WTC11 (cell line): Measurements from ENCODE around the gene DNPH1.

Experiments
- CREB1 ChIP-seq: sonication (generic); formaldehyde crosslinking; IDR thresholded peaks from 2 replicates; pipeline ENCODE4 v1.8.0; 2023; ENCODE audit warnings: mild to moderate bottlenecking, missing genetic modification reagents
- ESRRA ChIP-seq: sonication (generic); formaldehyde crosslinking; IDR thresholded peaks from 2 replicates; pipeline ENCODE4 v1.8.1; 2022; ENCODE audit warnings: mild to moderate bottlenecking, missing genetic modification reagents, borderline replicate concordance
- FOXP1 ChIP-seq: sonication (generic); formaldehyde crosslinking; IDR thresholded peaks from 2 replicates; pipeline ENCODE4 v1.8.0; 2022; ENCODE audit warnings: missing genetic modification reagents, mild to moderate bottlenecking, moderate library complexity, borderline replicate concordance
- GABPB1 ChIP-seq: sonication (generic); formaldehyde crosslinking; IDR thresholded peaks from 2 replicates; pipeline ENCODE4 v1.8.1; 2023; ENCODE audit warnings: mild to moderate bottlenecking, missing genetic modification reagents
- NR2C2 ChIP-seq: sonication (generic); formaldehyde crosslinking; IDR thresholded peaks from 2 replicates; pipeline ENCODE4 v1.8.0; 2022; ENCODE audit warnings: mild to moderate bottlenecking, missing genetic modification reagents
- SP1 ChIP-seq: sonication (generic); formaldehyde crosslinking; conservative IDR thresholded peaks from 2 replicates; pipeline ENCODE4 v1.8.1; 2022; ENCODE audit warnings: missing genetic modification reagents
- TEAD4 ChIP-seq: sonication (generic); formaldehyde crosslinking; IDR thresholded peaks from 2 replicates; pipeline ENCODE4 v1.8.0; 2022; ENCODE audit warnings: mild to moderate bottlenecking, missing genetic modification reagents
- ZNF232 ChIP-seq: sonication (generic); formaldehyde crosslinking; IDR thresholded peaks from 2 replicates; pipeline ENCODE4 v1.8.0; 2022; ENCODE audit warnings: mild to moderate bottlenecking, missing genetic modification reagents
- TF ChIP-seq, protein P1 (sequence below): fragments of 200-600 bp; IDR thresholded peaks from 2 replicates; pipeline ENCODE4 v1.8.0; 2022; ENCODE audit warnings: antibody characterized with exemption
- TF ChIP-seq, protein P2 (sequence below): sonication (generic); formaldehyde crosslinking; IDR thresholded peaks from 2 replicates; pipeline ENCODE4 v1.8.1; 2023; ENCODE audit warnings: mild to moderate bottlenecking, missing genetic modification reagents
- TF ChIP-seq, protein P3 (sequence below): sonication (generic); formaldehyde crosslinking; IDR thresholded peaks from 2 replicates; pipeline ENCODE4 v1.8.0; 2023; ENCODE audit warnings: mild to moderate bottlenecking, missing genetic modification reagents

DNA sequence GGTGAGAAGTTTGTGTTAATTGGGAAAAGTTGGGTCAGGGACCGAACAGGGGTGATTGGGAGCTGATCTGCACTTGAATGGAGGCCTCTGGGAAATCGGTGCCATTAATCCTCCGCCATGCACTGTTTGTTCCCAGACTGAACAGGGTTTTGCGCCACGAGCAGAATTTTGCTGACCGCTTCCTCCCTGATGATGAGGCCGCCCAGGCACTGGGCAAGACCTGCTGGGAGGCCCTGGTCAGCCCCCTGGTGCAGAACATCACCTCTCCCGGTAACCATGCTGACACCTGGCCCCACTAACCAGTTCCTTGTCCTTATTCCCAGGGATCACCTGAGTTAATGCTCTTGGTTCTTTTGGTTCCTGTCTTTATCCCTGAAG is 25.6 kb downstream of the DNPH1 start:
- TF ChIP-seq, protein P1, sequence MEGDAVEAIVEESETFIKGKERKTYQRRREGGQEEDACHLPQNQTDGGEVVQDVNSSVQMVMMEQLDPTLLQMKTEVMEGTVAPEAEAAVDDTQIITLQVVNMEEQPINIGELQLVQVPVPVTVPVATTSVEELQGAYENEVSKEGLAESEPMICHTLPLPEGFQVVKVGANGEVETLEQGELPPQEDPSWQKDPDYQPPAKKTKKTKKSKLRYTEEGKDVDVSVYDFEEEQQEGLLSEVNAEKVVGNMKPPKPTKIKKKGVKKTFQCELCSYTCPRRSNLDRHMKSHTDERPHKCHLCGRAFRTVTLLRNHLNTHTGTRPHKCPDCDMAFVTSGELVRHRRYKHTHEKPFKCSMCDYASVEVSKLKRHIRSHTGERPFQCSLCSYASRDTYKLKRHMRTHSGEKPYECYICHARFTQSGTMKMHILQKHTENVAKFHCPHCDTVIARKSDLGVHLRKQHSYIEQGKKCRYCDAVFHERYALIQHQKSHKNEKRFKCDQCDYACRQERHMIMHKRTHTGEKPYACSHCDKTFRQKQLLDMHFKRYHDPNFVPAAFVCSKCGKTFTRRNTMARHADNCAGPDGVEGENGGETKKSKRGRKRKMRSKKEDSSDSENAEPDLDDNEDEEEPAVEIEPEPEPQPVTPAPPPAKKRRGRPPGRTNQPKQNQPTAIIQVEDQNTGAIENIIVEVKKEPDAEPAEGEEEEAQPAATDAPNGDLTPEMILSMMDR: no peak
- TF ChIP-seq ESRRA (CRISPR knock-in tag) (no peak), SP1 (CRISPR knock-in tag) (no peak), GABPB1 (no peak), CREB1 (CRISPR knock-in tag) (no peak), FOXP1 (no peak), NR2C2 (no peak), TEAD4 (CRISPR knock-in tag) (no peak), ZNF232 (CRISPR knock-in tag) (no peak)
- TF ChIP-seq, protein P2, sequence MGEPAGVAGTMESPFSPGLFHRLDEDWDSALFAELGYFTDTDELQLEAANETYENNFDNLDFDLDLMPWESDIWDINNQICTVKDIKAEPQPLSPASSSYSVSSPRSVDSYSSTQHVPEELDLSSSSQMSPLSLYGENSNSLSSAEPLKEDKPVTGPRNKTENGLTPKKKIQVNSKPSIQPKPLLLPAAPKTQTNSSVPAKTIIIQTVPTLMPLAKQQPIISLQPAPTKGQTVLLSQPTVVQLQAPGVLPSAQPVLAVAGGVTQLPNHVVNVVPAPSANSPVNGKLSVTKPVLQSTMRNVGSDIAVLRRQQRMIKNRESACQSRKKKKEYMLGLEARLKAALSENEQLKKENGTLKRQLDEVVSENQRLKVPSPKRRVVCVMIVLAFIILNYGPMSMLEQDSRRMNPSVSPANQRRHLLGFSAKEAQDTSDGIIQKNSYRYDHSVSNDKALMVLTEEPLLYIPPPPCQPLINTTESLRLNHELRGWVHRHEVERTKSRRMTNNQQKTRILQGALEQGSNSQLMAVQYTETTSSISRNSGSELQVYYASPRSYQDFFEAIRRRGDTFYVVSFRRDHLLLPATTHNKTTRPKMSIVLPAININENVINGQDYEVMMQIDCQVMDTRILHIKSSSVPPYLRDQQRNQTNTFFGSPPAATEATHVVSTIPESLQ (CRISPR knock-in tag): no peak
- TF ChIP-seq, protein P3, sequence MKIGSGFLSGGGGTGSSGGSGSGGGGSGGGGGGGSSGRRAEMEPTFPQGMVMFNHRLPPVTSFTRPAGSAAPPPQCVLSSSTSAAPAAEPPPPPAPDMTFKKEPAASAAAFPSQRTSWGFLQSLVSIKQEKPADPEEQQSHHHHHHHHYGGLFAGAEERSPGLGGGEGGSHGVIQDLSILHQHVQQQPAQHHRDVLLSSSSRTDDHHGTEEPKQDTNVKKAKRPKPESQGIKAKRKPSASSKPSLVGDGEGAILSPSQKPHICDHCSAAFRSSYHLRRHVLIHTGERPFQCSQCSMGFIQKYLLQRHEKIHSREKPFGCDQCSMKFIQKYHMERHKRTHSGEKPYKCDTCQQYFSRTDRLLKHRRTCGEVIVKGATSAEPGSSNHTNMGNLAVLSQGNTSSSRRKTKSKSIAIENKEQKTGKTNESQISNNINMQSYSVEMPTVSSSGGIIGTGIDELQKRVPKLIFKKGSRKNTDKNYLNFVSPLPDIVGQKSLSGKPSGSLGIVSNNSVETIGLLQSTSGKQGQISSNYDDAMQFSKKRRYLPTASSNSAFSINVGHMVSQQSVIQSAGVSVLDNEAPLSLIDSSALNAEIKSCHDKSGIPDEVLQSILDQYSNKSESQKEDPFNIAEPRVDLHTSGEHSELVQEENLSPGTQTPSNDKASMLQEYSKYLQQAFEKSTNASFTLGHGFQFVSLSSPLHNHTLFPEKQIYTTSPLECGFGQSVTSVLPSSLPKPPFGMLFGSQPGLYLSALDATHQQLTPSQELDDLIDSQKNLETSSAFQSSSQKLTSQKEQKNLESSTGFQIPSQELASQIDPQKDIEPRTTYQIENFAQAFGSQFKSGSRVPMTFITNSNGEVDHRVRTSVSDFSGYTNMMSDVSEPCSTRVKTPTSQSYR (CRISPR knock-in tag): no peak
